ENCODE data around the gene FECH.

GRCh38 chr18:57619876-57620275 is 33.4 kb upstream of the FECH start:
- TF ChIP-seq CTCF (IDR thresholded peaks at IDR 0.05; ENCODE audit: low read length) (no peak), EZH2 (IDR thresholded peaks at IDR 0.05; ENCODE audit: borderline replicate concordance, low read length) (no peak)

Measured in OCI-LY1 (cell line).